ENCODE measurements around the gene ABCB4. TPM values are rescaled to one million over a fixed set of nuclear protein-coding genes. Genes with fewer than 3 reads are reported as not detected.

ABCB4 gene
- polyA plus RNA-seq, 1 donor (not counting 4 experiments of a cell fraction or from before 2014, with no cell fraction given): not detected

DNA sequence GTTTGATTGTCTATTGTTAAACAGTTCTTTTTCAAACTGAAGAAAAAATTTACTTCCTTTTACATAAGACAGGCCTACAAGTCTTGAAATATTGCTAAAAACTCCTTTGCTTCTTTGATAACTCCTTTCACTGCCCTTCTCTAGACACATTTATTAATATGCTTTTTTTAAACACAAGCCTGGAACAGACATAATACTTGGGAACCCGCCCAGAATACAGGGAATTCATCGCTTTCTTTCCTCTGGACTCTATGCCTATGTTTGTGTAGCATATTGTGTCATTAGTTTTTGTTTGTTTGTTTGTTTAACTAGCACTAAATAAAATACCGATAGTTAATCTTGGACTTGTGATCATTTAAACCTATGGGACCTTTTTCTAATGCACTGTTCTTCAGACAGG is 42.4 kb upstream of the ABCB4 start:
- no peak for FAIRE-seq

DNA sequence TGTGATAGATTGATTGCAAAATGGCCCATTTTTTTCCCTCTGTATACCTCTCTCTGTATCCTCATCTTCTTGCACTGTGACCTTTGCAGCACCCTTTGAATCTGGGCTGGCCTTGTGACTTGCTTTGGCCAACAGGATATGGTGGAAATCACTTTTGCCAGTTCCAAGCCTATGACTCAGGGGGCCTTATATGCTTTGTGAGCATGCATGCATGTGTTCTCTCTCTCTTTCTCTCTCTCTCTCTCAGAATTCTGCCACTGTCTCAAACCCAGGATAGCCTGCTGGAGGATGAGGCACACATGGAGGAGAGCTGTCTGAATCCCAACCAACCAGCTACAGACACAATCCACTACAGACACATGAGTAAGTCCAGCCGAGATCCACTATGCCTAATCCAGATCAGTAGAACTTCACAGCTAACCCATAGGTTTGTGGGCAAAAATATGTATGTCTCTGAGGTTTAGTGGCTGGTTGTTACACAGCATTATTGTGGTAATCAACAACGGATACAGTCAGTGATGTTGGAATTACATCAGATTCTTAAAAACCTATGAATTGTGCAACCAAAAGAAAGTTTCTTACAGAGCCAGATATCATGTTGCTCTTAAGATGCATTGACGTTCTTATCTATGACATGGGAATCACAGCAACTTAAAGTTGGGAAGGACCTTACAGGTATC is 41.8 kb upstream of the ABCB4 start:
- no peak for FAIRE-seq

More for the DNA sequence above, 42.4 kb upstream of the ABCB4 start:
- H3K4me1 ChIP-seq (ENCODE audit: control insufficient read depth, extremely low read depth, insufficient read depth, low read length): no peaks in the 10 kb centered on the region
- DNase-seq (ENCODE audit: low read depth, low spot score): no peak
- H3K4me2 ChIP-seq (ENCODE audit: control insufficient read depth, extremely low read depth, insufficient read depth, low read depth, low read length): no peak overlapping the region
- TF ChIP-seq, protein P1, sequence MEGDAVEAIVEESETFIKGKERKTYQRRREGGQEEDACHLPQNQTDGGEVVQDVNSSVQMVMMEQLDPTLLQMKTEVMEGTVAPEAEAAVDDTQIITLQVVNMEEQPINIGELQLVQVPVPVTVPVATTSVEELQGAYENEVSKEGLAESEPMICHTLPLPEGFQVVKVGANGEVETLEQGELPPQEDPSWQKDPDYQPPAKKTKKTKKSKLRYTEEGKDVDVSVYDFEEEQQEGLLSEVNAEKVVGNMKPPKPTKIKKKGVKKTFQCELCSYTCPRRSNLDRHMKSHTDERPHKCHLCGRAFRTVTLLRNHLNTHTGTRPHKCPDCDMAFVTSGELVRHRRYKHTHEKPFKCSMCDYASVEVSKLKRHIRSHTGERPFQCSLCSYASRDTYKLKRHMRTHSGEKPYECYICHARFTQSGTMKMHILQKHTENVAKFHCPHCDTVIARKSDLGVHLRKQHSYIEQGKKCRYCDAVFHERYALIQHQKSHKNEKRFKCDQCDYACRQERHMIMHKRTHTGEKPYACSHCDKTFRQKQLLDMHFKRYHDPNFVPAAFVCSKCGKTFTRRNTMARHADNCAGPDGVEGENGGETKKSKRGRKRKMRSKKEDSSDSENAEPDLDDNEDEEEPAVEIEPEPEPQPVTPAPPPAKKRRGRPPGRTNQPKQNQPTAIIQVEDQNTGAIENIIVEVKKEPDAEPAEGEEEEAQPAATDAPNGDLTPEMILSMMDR (optimal IDR thresholded peaks at IDR 0.05 in 1 of 3, IDR thresholded peaks at IDR 0.05 in 1 of 3, conservative IDR thresholded peaks at IDR 0.05 in 1 of 3; ENCODE audit: extremely low read depth in 1 of 3, insufficient read depth in 2 of 3, low read length in 3 of 3): no peak
- TF ChIP-seq EZH2 (IDR thresholded peaks at IDR 0.05; ENCODE audit: low read length): no peak
- no peak overlapping the region for H3K27ac ChIP-seq (ENCODE audit: control insufficient read depth, insufficient read depth, low read length)
- no peaks in the 10 kb centered on the region for H3K9me1 ChIP-seq (ENCODE audit: control insufficient read depth, extremely low read depth, insufficient read depth, low read length)
- no peaks in the 10 kb centered on the region for H3K27me3 ChIP-seq (ENCODE audit: control insufficient read depth, extremely low read depth, insufficient read depth, low read length)
- no peaks in the 10 kb centered on the region for H3K36me3 ChIP-seq (ENCODE audit: control insufficient read depth in 2 of 2, extremely low read depth in 1 of 2, insufficient read depth in 2 of 2, low read length in 2 of 2)
- H2AFZ ChIP-seq (ENCODE audit: control insufficient read depth, low read length): no peak overlapping the region
- H3K4me3 ChIP-seq (ENCODE audit: control insufficient read depth in 2 of 3, extremely low read depth in 1 of 3, insufficient read depth in 2 of 3, low read depth in 1 of 3, low read length in 3 of 3): no peak overlapping the region
- H3K9me3 ChIP-seq (ENCODE audit: control insufficient read depth, low read depth, low read length): no peaks in the 10 kb centered on the region
- no peaks in the 10 kb centered on the region for H4K20me1 ChIP-seq (ENCODE audit: control insufficient read depth, extremely low read depth, insufficient read depth, low read length)
- no peaks in the 10 kb centered on the region for H3K79me2 ChIP-seq (ENCODE audit: control insufficient read depth, insufficient read depth, low read length)
- no peak overlapping the region for H3K9ac ChIP-seq (ENCODE audit: control insufficient read depth, extremely low read depth, insufficient read depth, low read length)
- dilution Hi-C loops (cut with MboI; ENCODE audit: extremely low pct_ligation_motif_present, low sequenced_read_pairs): no loop called here

More for the DNA sequence above, 41.8 kb upstream of the ABCB4 start:
- Histone ChIP-seq H3K9me1 (ENCODE audit: control insufficient read depth, extremely low read depth, insufficient read depth, low read length) (no peaks in the 10 kb centered on the region), H3K27ac (ENCODE audit: control insufficient read depth, insufficient read depth, low read length) (no peak overlapping the region), H3K79me2 (ENCODE audit: control insufficient read depth, insufficient read depth, low read length) (no peaks in the 10 kb centered on the region), H3K4me1 (ENCODE audit: control insufficient read depth, extremely low read depth, insufficient read depth, low read length) (no peaks in the 10 kb centered on the region), H3K4me2 (ENCODE audit: control insufficient read depth, extremely low read depth, insufficient read depth, low read depth, low read length) (no peak overlapping the region), H3K4me3 (ENCODE audit: control insufficient read depth in 2 of 3, extremely low read depth in 1 of 3, insufficient read depth in 2 of 3, low read depth in 1 of 3, low read length in 3 of 3) (no peak overlapping the region), H3K9ac (ENCODE audit: control insufficient read depth, extremely low read depth, insufficient read depth, low read length) (no peak overlapping the region), H2AFZ (ENCODE audit: control insufficient read depth, low read length) (no peak overlapping the region), H3K36me3 (ENCODE audit: control insufficient read depth in 2 of 2, extremely low read depth in 1 of 2, insufficient read depth in 2 of 2, low read length in 2 of 2) (no peaks in the 10 kb centered on the region), H4K20me1 (ENCODE audit: control insufficient read depth, extremely low read depth, insufficient read depth, low read length) (no peaks in the 10 kb centered on the region), H3K9me3 (ENCODE audit: control insufficient read depth, low read depth, low read length) (no peaks in the 10 kb centered on the region), H3K27me3 (ENCODE audit: control insufficient read depth, extremely low read depth, insufficient read depth, low read length) (no peaks in the 10 kb centered on the region)
- DNase-seq (ENCODE audit: low read depth, low spot score): no peak
- dilution Hi-C loops (cut with MboI; ENCODE audit: extremely low pct_ligation_motif_present, low sequenced_read_pairs): no loop called here
- TF ChIP-seq EZH2 (IDR thresholded peaks at IDR 0.05; ENCODE audit: low read length): no peak
- TF ChIP-seq, protein P1 (optimal IDR thresholded peaks at IDR 0.05 in 1 of 3, IDR thresholded peaks at IDR 0.05 in 1 of 3, conservative IDR thresholded peaks at IDR 0.05 in 1 of 3; ENCODE audit: extremely low read depth in 1 of 3, insufficient read depth in 2 of 3, low read length in 3 of 3): no peak

All from keratinocyte (primary cell).